ENCODE results near the gene EYS. TPM values are rescaled to one million over a fixed set of nuclear protein-coding genes. Genes with fewer than 3 reads are reported as not detected.

The EYS gene
- total RNA-seq, 1 experiment from 2014 or later, result not detected

GRCh38 chr6:63799313-63799712 is 1907.7 kb downstream of the EYS start:
- TF ChIP-seq FOSL1 (IDR thresholded peaks at IDR 0.05; ENCODE audit: low read depth) (no peak), EGR1 (IDR thresholded peaks at IDR 0.05; ENCODE audit: low read depth) (no peak), SRF (IDR thresholded peaks at IDR 0.05; ENCODE audit: low read depth) (no peak)
- Histone ChIP-seq H3K79me2 (ENCODE audit: insufficient read depth, low read length) (no peaks in the 10 kb centered on the region), H3K27ac (ENCODE audit: low read depth, low read length) (no peak overlapping the region), H3K27me3 (ENCODE audit: insufficient read depth, low read length) (peaks cover 7% of the 10 kb centered on the region), H3K36me3 (ENCODE audit: control insufficient read depth in 1 of 2, insufficient read depth in 2 of 2, low read length in 2 of 2) (no peaks in the 10 kb centered on the region), H3K9ac (ENCODE audit: low read length) (no peak overlapping the region), H3K4me1 (ENCODE audit: control insufficient read depth in 1 of 2, insufficient read depth in 2 of 2, low read length in 2 of 2) (peaks cover 0 to 5% of the 10 kb centered on the region in 2 experiments; a peak in 2 of 4 replicates), H3K4me3 (replicated peaks in 1 of 2; ENCODE audit: low read depth in 1 of 2, low read length in 2 of 2) (no peak overlapping the region), H3K9me3 (ENCODE audit: control insufficient read depth in 1 of 2, insufficient read depth in 1 of 2, low read depth in 1 of 2, low read length in 2 of 2) (no peaks in the 10 kb centered on the region), H3K9me2 (ENCODE audit: insufficient read depth) (no peaks in the 10 kb centered on the region), H3K4me2 (ENCODE audit: low read length) (no peak overlapping the region), H2AFZ (ENCODE audit: low read depth, low read length, poor library complexity, severe bottlenecking) (no peak overlapping the region), H4K20me1 (ENCODE audit: insufficient read depth) (no peaks in the 10 kb centered on the region)
- intact Hi-C loops (cut with micrococcal nuclease), result no loop called here
- ChIA-PET CTCF (interaction anchor here (1.2 to 5.7 kb wide), 2 partner anchors 447 to 448 kb away, joined by 9 to 138 read pairs; no protein-coding TSS in a partner anchor), POLR2A (no interaction called here), RAD21 (ENCODE audit: low non-redundant PET in 1 of 2, low total read pairs in 2 of 2, uncharacterized antibody in 2 of 2, unreplicated experiment in 2 of 2) (no interaction called here)
- no peak for DNase-seq (ENCODE audit: low read depth, low spot score)
- no peak for ATAC-seq
- no TSS peak for BruUV-seq (replicated peaks)

- POLR2A ChIA-PET, result no interaction called here
These were observed 1908.6 kb downstream of the EYS start for GRCh38 chr6:63798378-63798777.

More at GRCh38 chr6:63798378-63798777, 1908.6 kb downstream of the EYS start:
- Histone ChIP-seq H3K9me3 (ENCODE audit: control insufficient read depth in 1 of 2, insufficient read depth in 1 of 2, low read depth in 1 of 2, low read length in 2 of 2) (no peaks in the 10 kb centered on the region), H3K9ac (ENCODE audit: low read length) (no peak overlapping the region), H2AFZ (ENCODE audit: low read depth, low read length, poor library complexity, severe bottlenecking) (no peak overlapping the region), H3K4me3 (replicated peaks in 1 of 2; ENCODE audit: low read depth in 1 of 2, low read length in 2 of 2) (no peak overlapping the region), H3K27ac (ENCODE audit: low read depth, low read length) (no peak overlapping the region), H4K20me1 (ENCODE audit: insufficient read depth) (no peaks in the 10 kb centered on the region), H3K79me2 (ENCODE audit: insufficient read depth, low read length) (no peaks in the 10 kb centered on the region), H3K27me3 (ENCODE audit: insufficient read depth, low read length) (peaks cover 7% of the 10 kb centered on the region), H3K36me3 (ENCODE audit: control insufficient read depth in 1 of 2, insufficient read depth in 2 of 2, low read length in 2 of 2) (no peaks in the 10 kb centered on the region), H3K4me1 (ENCODE audit: control insufficient read depth in 1 of 2, insufficient read depth in 2 of 2, low read length in 2 of 2) (no peaks in the 10 kb centered on the region), H3K9me2 (ENCODE audit: insufficient read depth) (no peaks in the 10 kb centered on the region), H3K4me2 (ENCODE audit: low read length) (no peak overlapping the region)
- intact Hi-C loops (cut with micrococcal nuclease), result no loop called here
- ChIA-PET RAD21 (ENCODE audit: low non-redundant PET in 1 of 2, low total read pairs in 2 of 2, uncharacterized antibody in 2 of 2, unreplicated experiment in 2 of 2) (no interaction called here), CTCF (interaction anchor here (1.2 to 1.4 kb wide), 2 partner anchors 9 to 446 kb away, joined by 3 to 9 read pairs; no protein-coding TSS in a partner anchor)
- ATAC-seq (no peak), DNase-seq (ENCODE audit: low read depth, low spot score) (no peak)
- TF ChIP-seq RAD21 (IDR thresholded peaks at IDR 0.05; ENCODE audit: low read depth) (no peak), ATF3 (IDR thresholded peaks at IDR 0.05) (no peak), SRF (IDR thresholded peaks at IDR 0.05; ENCODE audit: low read depth) (no peak), ELF1 (IDR thresholded peaks at IDR 0.05; ENCODE audit: borderline replicate concordance, low read depth) (no peak), POLR2AphosphoS5 (IDR thresholded peaks at IDR 0.05; ENCODE audit: low read depth, low read length) (no peak), FOSL1 (IDR thresholded peaks at IDR 0.05; ENCODE audit: low read depth) (no peak), ZBTB33 (IDR thresholded peaks at IDR 0.05; ENCODE audit: extremely low read depth, insufficient replicate concordance, low read length) (no peak), REST (IDR thresholded peaks at IDR 0.05; ENCODE audit: low read depth) (no peak), CBX3 (IDR thresholded peaks at IDR 0.05; ENCODE audit: low read depth) (no peak), YY1 (IDR thresholded peaks at IDR 0.05; ENCODE audit: extremely low read depth, insufficient replicate concordance, low read depth, low read length) (no peak), MAX (IDR thresholded peaks at IDR 0.05) (no peak), ZFX (IDR thresholded peaks at IDR 0.05) (no peak), JUND (IDR thresholded peaks at IDR 0.05) (no peak)
- BruUV-seq (replicated peaks), result no TSS peak
